CD1c-positive myeloid dendritic cell (primary cell): ENCODE results near the gene AIG1.

ENCODE experiments used
- DNase-seq: peaks from one replicate; pipeline ENCODE4 v3.0.0-alpha.2; 2016; ENCODE audit errors: extremely low spot score

The AIG1 gene

DNA sequence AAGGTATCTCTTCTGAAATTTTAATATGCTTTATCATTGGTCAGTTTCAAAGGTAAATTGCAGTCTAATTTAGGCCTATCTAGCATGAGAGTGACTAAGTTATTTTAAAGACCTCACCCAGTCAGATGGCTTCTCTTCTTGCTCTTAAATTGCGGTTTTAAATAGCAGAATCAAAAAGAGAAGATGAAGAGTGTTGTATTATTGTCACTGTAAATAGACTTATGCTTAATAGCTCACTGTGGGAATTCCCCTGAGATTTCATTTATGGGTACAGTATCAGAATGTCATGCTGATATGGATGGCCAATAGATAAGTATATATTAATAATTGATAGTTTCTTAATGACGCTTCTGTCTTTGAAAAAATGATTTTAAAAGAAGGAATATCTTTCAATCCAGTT is 35.7 kb downstream of the AIG1 start:
- DNase-seq = no peak

DNA sequence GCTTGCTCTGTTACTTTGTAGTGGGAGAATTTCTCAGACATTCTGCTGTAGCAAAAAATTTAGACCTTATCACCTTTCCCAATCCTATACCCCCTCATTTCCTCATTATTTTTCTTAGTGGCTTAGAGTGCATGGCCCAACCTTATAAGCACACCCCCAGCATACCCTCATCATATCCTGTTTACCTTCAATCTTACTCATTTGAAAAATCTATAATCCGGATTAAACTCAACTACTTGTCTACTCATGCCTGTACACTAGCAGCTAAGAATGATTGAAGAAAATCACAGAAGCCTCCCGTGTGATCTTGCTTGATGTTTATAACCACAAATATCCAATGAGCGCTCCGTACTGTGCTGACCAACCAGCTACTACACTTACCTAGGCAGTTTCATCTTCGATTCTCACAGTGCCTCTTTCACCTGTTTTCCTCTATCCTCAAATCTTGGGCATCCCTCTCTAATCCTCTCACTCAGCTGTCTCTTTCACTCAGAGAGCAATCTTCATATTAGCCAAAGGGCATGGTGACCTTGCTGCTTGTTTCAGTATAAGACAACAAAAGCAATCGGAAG is 36.6 kb downstream of the AIG1 start:
- DNase-seq = peak; percentile 38

DNA sequence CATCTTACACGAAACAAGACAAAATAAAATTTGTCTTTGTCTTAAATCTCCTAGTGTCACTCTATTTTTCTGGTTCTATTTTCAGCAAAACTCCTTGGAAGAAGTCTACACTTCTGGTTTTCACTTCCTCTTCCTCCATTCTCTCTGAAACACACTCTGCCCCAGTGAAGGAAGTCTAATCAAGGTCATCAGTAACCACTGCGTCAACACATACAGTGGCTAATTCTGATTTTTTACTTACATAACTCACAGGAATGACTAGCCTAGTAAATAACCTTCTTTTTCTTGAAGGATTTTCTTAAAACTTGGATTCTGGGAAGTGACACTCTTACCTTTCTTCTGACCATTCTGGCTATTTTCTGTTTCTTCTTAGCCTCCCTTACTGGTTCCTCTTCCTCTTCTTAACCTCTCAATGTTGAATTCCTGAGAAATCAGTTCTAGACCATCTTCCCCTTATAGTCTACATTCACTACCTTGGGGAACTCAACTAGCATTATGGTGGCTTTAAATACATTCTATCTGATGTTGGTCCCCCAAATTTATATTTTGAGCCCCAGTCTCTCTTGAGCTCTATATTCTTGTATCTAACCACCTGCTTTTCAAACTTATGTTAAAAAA is 37.5 kb downstream of the AIG1 start:
- DNase-seq = peak; percentile 83

DNA sequence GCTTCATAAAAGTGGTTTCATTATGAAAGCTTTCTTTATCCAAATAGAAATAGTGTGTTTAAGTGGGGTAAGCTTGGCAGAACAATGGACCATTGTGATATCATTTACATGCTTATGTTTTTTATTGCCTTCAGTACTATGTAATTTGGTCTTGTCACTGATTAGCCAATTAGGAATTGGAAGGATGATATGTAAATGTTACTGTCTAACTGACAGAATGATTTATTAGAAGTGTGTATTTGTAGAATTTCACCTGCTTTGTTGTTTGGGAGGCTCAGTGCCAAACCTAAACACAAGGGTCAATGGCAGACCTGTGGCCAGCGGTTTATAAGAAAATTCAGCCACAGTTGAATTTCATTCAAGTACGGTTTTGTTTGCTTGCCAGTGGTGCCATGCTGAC is 39.0 kb downstream of the AIG1 start:
- DNase-seq = no peak

DNA sequence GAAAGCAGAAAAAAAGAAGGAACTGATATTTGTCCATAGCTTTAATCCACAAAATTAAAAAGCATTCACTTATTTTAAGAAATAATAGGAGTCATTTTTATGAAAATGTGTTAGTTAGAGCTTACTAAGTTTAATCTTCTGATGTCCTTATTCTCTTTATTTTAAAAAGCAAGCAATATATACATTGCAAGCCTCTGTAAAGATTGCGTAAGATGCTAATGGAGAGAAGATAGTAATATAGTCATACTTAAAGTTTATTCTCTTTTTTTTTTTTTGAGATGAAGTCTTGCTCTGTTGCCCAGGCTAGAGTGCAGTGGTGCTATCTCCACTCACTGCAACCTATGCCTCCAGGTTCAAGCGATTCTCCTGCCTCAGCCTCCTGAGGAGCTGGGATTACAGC is 39.7 kb downstream of the AIG1 start:
- no peak for DNase-seq

DNA sequence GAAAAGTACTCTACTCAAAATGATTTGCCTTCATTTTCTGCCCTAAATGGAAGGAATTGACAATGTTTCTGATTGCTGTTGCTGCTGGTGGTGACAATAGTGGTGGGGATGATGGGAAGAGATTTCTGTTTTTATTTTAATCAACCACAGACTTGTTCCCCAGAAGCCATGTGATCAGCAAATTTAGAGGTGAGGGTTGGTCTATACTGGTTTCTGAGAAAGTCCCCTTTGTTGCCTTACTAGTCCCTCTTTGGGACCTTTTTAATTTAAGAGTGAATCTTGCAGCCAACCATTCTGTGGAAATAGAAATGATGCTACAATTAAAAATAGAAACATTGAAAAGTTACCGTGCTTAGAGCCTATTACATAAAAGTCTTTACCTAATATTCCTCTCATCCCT is 43.2 kb downstream of the AIG1 start:
- no peak for DNase-seq

DNA sequence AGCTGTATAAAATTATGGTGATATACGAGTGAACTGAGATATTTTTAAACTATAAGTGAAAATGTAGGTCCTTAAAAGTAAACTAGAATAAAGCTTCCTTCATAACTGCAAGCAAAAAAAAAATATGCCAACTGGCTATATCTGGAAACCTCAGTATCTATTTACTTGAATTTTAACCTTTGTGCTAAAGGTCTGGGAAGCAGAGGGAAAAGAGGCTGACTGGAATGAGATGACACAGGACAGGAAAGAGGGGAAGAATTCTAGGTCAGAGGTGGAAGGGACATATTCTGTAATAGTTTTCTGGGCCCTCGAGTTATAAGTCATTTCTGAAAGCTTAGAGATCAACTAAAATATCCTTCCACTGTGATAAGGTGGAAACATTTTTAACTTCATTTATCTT is 46.8 kb downstream of the AIG1 start:
- DNase-seq = no peak

DNA sequence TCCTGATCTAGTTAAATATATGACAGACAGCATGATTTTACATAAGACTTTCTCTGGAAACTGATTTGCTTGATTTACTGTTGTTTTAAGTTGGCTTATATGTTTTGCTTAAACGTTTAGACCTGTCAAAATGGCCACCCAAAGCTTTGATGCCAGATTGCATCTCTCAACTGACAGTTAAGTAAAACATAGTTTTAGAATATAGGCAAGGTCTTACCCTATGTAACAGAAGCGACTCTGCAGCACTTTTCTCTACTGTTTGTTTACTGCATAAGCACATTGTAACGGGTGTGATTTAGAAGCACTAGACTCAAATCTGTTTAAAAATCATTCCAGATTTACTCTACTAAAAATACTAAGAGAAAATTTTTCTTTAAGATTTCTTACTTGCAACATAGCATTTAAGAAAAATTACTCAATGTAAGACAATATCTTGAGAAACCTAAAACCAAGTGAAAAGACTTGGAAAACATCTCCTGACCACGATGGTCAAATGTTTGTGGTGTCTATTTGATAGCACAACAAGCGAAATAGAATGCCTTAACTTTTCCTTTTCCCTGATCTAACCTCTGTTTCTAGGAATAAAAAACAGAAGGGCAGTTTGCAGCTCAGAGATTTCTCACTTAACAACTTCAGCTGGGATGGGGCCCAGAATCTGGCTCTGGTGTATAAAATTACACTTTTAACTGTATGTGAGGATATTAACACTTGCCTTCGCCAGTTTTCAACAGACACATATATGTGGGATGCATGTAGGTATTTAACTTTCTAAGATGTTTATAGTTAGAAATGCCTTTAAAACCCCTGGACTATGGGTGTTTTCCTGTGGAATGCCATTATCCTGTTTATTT is 47.4 kb downstream of the AIG1 start:
- no peak for DNase-seq

DNA sequence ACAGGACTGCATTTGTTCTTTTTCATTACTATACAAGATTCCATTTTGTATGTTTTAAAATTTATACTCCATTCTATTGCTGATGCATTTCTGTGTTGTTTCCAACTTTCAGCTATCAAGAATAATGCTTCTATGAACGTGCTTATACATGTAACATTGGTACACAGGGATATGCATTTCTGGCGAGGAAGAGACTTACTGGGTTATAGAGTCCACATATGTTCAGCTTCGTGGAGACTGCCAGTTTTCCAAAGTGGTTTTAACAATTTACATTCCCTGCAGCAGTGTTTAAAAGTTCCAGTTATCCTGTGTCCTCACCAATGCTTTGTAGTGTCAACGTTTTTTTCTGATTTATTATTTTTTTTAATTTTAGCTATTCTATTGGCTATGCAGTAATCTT is 48.5 kb downstream of the AIG1 start:
- DNase-seq = no peak

DNA sequence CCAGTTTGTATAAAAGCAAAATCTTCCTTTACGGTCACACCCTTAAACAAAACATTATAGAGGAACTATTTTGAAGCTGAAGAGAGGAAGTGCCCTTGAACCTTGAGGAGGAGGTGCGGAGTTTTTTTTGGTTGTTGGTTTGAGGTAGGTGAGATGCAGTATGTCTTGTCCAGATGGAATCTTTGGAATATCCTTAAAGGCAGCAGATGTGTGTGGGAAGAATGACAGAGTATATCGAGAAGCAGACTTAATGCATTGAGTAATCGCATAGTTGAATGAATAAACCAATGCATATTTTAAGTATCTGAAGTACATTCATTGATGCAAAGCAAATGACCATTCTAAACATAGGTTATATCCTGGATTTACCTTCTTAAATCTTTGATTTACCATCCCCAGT is 49.9 kb downstream of the AIG1 start:
- peak; percentile 15 for DNase-seq

DNA sequence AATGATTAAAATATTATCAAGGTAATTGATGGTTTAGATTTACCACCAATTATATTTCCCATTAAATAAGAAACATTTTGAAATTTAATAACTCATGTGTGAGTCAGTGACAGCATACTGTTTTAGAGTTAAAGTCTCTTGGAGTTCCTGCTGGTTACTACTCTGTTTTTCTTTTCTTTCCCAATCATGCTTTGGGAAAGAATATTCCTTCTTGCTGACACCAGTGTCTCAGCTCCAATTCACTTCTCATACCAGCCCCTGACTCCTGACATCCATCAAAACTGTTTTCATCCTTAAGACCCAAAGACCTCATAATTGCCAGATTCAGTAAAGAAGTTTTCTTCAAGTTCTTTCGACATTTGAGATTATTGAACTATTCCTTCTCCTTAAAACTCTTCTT is 50.3 kb downstream of the AIG1 start:
- DNase-seq = no peak

DNA sequence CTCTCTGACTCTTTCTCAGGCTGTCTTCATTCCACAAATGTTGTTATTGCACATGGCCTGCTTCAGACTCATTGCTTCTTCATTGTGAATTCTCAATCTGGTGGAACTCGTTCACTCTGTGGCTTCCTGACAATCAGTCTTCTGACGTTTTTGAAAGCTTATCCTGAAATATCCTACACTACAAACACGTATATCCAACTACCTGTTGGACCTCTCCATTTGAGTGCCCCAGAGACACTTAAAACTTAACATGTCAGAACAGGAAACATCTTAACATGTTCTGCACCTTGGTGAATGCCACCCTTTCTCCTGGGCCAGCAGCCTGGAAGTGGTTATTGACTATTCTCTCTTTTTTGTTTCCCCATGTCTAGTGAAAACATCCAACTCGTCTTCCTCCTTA is 50.8 kb downstream of the AIG1 start:
- DNase-seq = no peak

DNA sequence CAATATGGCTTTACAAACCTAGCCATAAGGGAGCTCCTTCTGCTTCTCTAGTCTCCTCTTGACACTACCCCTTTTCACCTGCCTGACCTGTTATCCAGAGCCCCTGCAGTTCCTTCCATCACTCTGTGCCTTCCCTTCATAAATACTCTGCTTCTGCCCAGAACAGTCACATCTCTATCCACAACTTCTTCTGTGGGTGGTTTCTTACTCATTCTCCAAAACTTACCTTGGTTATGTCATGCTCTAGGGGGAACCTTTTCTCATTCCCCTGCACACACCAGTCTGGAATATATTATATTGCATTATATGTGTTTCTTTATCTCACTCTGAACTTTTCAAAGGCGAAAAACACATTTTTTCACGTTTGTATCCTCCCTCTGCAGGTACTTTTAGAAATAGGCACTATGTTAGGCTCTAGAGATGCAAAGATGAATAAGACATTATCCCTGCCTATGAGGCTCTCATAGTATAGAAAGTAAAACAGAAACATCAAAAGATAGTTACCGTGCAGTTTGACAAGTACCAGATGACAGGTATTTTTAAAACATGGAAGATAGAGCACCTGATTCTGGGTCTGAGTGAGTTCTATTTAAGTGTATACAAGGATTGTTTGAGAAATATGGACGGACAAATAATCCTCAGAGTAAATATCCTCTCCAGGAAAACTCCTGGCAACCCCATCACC is 51.5 kb downstream of the AIG1 start:
- DNase-seq = no peak

DNA sequence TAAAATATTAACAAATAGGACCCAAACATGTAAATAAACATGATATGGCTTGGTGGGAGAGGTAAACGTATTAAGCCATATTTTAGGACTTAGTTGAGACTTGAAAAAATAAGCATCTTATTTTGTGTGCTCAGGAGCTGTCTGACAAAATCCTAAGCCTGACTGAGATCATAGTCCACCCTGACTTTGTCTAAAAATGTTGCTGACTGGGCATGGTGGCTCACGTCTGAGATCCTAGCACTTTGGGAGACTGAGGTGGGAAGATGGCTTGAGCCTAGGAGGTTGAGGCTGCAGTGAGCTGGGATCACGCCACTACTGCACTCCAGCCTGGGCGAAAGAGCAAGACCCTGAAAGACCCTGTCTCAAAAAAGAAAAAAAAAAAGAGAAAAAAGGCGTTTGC is 52.1 kb downstream of the AIG1 start:
- no peak for DNase-seq

DNA sequence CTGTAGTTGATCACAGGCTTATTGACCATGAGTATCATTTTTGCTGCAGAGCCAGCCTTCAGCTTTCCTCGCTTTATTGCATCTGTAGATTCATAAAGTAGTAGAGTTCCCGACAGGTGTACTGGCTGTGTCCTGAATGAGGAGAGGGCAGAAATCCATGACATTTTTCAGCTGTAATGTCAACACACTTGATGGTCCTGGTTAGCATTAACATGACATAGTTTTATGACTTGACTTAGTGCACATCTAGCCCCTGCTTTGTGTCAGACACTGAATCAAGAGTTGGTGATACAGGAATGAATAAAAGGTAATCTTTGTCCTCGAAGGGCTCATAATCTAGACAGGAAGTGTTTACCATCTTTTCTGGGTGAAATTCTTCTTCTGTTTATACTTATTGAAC is 55.0 kb downstream of the AIG1 start:
- no peak for DNase-seq

DNA sequence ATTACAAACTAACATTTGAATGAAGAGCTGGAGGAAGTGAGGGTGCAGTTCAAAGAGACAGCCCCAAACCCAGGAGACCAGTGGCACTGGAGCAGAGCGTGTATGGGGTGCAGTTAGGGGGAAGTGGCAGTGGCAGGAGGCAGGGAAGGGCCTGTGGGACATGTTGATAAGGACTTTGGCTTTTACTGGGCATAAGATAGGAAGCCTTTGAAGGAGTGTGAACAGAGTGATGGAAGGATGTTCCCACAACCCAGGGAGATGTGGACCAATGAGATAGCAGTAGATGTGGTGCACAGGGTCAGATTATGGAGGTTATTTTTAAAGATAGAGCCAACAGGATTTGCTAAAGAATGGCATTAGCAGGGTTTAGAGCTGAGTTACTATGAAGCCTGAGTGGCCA is 56.4 kb downstream of the AIG1 start:
- DNase-seq = no peak

DNA sequence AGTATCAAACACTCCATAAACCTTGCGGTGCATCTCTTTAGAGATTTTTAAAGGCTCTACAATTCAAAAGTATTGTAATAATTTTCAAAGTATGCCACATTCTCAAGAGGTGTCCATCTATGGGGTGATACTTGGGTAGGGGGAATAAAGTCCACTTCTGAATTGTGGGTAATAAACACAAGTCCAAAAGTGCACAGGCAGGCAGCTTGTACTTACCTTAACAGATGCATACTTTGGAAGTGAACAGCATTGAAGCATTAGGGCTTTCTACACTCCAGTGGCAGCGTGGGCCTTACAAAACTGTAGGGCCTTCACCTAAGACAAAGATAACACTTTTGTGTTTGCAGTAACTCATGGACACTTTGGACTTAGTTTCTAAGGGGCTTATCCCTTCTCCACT is 58.6 kb downstream of the AIG1 start:
- DNase-seq = no peak

DNA sequence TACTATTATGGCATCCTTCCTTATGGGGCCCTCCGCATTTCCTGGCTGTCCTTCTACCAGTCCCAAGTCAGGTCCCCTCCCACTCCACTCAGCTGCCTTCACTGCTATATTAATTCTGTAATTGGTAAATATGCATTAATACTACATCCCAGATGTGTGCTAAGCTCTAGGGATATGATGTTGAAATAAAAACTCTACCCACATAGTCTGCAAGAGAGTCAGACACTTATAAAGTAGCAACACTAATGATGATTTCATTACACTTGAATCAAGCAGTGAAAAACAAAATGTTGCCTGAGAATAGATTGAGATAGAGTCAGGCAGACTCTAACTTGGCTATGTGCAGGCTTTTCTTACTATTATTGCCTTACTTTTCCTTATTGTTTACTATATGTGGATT is 62.4 kb downstream of the AIG1 start:
- no peak for DNase-seq

DNA sequence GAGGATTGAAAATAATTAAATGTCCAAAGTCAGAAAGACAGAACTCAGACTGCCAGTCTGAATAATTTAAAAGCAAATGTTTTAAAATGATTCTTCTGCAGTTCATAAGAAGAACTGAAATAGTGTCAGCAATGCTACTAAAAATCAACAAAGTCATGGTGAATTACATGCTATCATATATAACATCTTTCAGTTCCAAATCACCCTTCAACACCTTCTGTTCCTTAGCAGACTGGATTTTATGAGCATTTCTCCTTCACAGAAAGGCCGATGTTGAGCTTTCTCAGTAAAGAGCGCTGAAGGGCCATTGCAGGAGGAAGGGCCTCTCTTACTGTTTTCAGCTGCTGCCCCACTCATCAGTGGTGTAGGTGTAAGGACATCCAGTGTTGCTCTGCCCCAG is 63.3 kb downstream of the AIG1 start:
- DNase-seq = no peak

DNA sequence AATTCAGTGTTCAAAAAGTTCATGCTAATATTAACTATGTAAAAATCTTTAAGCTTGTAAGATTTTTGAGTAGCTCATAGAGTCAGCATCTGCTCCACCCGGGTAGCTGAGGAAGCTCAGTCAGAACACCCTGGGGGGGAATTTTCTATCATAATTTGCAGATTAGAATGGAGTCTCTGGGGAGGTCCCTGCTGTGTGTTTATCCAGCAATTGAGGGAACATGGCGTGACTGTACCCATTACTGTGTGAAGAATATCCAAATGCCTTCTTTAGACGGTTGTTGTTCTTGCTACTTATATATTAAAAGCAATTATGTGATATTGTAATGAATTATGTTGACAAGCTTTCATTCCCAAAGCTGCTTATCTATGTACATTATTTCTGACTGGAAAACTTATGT is 64.8 kb downstream of the AIG1 start:
- DNase-seq = no peak

DNA sequence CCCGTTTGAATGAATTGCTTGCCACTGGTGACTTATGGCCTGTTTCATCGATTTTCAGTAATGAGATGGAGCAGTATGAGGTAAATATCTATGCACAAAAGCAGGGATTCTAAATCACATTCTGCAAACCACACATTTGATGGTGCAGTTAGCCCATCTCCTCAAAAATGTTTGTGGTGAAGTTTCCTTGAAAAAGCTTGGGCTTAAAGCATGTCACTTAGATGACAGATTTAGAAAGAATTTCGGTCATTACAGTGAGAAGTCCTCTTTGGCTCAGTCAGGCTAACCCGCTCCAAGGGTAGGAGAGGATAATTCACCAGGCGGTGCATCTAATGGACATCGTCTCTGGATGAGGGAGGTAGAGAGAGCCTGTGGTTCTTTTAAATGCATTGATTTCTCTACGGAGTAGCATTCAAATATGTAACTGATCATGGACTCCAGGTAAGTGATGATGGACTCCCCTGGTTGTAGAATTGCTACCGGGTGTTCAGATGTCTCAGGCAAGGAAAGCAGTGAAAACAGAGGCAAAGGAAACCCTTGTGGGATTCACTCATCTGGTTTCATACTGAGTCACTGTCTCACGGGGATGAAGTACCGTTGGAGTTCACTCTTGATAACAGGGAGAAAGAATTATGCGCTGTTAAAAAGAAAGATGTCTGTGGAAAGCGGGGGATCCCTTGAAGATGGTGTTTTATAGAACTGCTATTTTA is 65.3 kb downstream of the AIG1 start:
- no peak for DNase-seq

DNA sequence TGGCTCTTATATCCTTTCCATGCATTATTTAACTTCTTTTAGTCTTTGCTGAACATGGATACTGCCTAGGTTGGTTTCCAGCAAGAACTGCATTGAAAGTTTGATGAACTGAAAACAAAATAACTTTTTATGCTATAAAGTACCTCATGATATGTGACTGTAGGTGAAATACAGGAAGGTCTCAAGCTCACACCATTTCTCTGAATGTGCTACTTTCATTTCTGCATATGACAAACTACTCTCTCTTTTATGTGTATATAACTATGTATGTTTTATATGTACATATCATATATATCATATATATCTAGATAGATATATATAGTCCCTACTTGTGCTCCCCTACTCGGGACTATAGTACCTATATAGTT is 65.9 kb downstream of the AIG1 start:
- DNase-seq = no peak
